Ascending aorta (tissue), 2 donors: ENCODE measurements around the gene CSK. TPM values are rescaled to one million over a fixed set of nuclear protein-coding genes. Genes with fewer than 3 reads are reported as not detected.
A peak's percentile ranks its signal among the peaks of the same experiment; 100 is the strongest.

Source experiments
- DNase-seq, 2 donors: peaks; one replicate each; pipeline ENCODE4 v3.0.0-alpha.2; 2019; ENCODE audit warnings: low spot score in 2 of 2
- H3K27ac ChIP-seq, 2 donors: fragments of 200-600 bp; sonication (generic); one replicate each; pipeline ENCODE4 v1.5.1; 2016 to 2017; ENCODE audit warnings: mild to moderate bottlenecking in 1 of 2
- H3K27me3 ChIP-seq: fragments of 200-600 bp; sonication (generic); one replicate; pipeline ENCODE4 v1.5.1; 2017
- H3K36me3 ChIP-seq, 2 donors: fragments of 200-600 bp; sonication (generic); one replicate each; pipeline ENCODE4 v1.5.1; 2016
- H3K4me1 ChIP-seq, 2 donors: fragments of 200-600 bp; sonication (generic); one replicate each; pipeline ENCODE4 v1.5.1; 2016 to 2017; ENCODE audit warnings: mild to moderate bottlenecking in 1 of 2
- H3K4me3 ChIP-seq, 2 donors: fragments of 200-600 bp; sonication (generic); one replicate each; pipeline ENCODE4 v1.5.1; 2016 to 2017; ENCODE audit warnings: mild to moderate bottlenecking in 1 of 2
- H3K9me3 ChIP-seq, 2 donors: fragments of 200-600 bp; sonication (generic); one replicate each; pipeline ENCODE4 v1.5.1; 2016
- intact Hi-C: fragments of 100-400 bp; cut with DNase I; formaldehyde crosslinking; loops from one replicate; pipeline ENCODE4 v1.15.1; 2023
- total RNA-seq: library from RNA; depleted of rRNA; stranded (reverse); fragments of >200 nt; gene quantifications from one replicate; pipeline ENCODE4 v1.1.0, GENCODE V29; 2016
- TF ChIP-seq, protein P1 (sequence below), 3 experiments: fragments of 200-600 bp in 2 of 3; fragments of 450-650 bp in 1 of 3; sonication (generic) in 2 of 3; IDR thresholded peaks; one replicate each; pipeline ENCODE4 v1.5.1; 2016 to 2019; ENCODE audit warnings: antibody characterized with exemption in 3 of 3, mild to moderate bottlenecking in 1 of 3, moderate library complexity in 1 of 3

CSK gene
- total RNA-seq, 1 donor from 2014 or later: 31.0 TPM

GRCh38 chr15:74799856-74800558 lies 18.1 kb downstream of the CSK start:
- H3K4me1 ChIP-seq: no peaks in the 10 kb centered on the region
- no peak overlapping the region for H3K27ac ChIP-seq
- no peaks in the 10 kb centered on the region for H3K27me3 ChIP-seq
- no peaks in the 10 kb centered on the region for H3K9me3 ChIP-seq
- H3K4me3 ChIP-seq: no peak overlapping the region
- TF ChIP-seq, protein P1, sequence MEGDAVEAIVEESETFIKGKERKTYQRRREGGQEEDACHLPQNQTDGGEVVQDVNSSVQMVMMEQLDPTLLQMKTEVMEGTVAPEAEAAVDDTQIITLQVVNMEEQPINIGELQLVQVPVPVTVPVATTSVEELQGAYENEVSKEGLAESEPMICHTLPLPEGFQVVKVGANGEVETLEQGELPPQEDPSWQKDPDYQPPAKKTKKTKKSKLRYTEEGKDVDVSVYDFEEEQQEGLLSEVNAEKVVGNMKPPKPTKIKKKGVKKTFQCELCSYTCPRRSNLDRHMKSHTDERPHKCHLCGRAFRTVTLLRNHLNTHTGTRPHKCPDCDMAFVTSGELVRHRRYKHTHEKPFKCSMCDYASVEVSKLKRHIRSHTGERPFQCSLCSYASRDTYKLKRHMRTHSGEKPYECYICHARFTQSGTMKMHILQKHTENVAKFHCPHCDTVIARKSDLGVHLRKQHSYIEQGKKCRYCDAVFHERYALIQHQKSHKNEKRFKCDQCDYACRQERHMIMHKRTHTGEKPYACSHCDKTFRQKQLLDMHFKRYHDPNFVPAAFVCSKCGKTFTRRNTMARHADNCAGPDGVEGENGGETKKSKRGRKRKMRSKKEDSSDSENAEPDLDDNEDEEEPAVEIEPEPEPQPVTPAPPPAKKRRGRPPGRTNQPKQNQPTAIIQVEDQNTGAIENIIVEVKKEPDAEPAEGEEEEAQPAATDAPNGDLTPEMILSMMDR (IDR thresholded peaks at IDR 0.05): peak; percentile 93 to 97 (median 95)
- intact Hi-C loops: loop anchor here (1.0 kb wide), 2 partner anchors 18 to 29 kb away; partner anchors contain the start of gene CSK
- H3K36me3 ChIP-seq: peaks cover 39 to 49% of the 10 kb centered on the region in 2 donors
- DNase-seq: peak; percentile 55 to 89

GRCh38 chr15:74800559-74801094 lies 18.7 kb downstream of the CSK start:
- Histone ChIP-seq H3K27ac (no peak overlapping the region), H3K9me3 (no peaks in the 10 kb centered on the region), H3K4me3 (no peak overlapping the region), H3K27me3 (no peaks in the 10 kb centered on the region), H3K36me3 (peaks cover 39 to 49% of the 10 kb centered on the region in 2 donors), H3K4me1 (no peaks in the 10 kb centered on the region)
- intact Hi-C loops: loop anchor here (1.0 kb wide), 2 partner anchors 18 to 29 kb away; partner anchors contain the start of gene CSK
- TF ChIP-seq, protein P1 (IDR thresholded peaks at IDR 0.05): no peak
- DNase-seq: no peak

GRCh38 chr15:74801311-74801997 lies 19.6 kb downstream of the CSK start:
- TF ChIP-seq, protein P1 (IDR thresholded peaks at IDR 0.05): no peak
- no peak overlapping the region for H3K27ac ChIP-seq
- H3K4me3 ChIP-seq: no peak overlapping the region
- intact Hi-C loops: no loop called here
- DNase-seq: no peak
- no peaks in the 10 kb centered on the region for H3K4me1 ChIP-seq
- H3K9me3 ChIP-seq: no peaks in the 10 kb centered on the region
- H3K36me3 ChIP-seq: peaks cover 39 to 49% of the 10 kb centered on the region in 2 donors
- H3K27me3 ChIP-seq: no peaks in the 10 kb centered on the region

DNA sequence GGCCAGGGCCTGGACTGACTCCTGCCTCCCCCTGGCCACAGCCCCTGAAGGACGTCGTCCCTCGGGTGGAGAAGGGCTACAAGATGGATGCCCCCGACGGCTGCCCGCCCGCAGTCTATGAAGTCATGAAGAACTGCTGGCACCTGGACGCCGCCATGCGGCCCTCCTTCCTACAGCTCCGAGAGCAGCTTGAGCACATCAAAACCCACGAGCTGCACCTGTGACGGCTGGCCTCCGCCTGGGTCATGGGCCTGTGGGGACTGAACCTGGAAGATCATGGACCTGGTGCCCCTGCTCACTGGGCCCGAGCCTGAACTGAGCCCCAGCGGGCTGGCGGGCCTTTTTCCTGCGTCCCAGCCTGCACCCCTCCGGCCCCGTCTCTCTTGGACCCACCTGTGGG lies 20.4 kb downstream of the CSK start:
- no peak overlapping the region for H3K27ac ChIP-seq
- H3K4me3 ChIP-seq: no peak overlapping the region
- intact Hi-C loops: no loop called here
- peaks cover 39 to 49% of the 10 kb centered on the region in 2 donors for H3K36me3 ChIP-seq
- H3K9me3 ChIP-seq: no peaks in the 10 kb centered on the region
- no peaks in the 10 kb centered on the region for H3K4me1 ChIP-seq
- TF ChIP-seq, protein P1 (IDR thresholded peaks at IDR 0.05): no peak
- H3K27me3 ChIP-seq: no peaks in the 10 kb centered on the region
- no peak for DNase-seq

- Histone ChIP-seq H3K4me1 (no peaks in the 10 kb centered on the region), H3K36me3 (peaks cover 39 to 49% of the 10 kb centered on the region in 2 donors), H3K27ac (no peak overlapping the region), H3K27me3 (no peaks in the 10 kb centered on the region), H3K9me3 (no peaks in the 10 kb centered on the region), H3K4me3 (no peak overlapping the region)
- intact Hi-C loops: no loop called here
- TF ChIP-seq, protein P1 (IDR thresholded peaks at IDR 0.05): no peak
- no peak for DNase-seq
Measured at GRCh38 chr15:74802862-74803447, 21.1 kb downstream of the CSK start.
